K562 (cell line): ENCODE results near the gene ODAD4. TPM values are rescaled to one million over a fixed set of nuclear protein-coding genes. Genes with fewer than 3 reads are reported as not detected.

Experiments
- ARID1B ChIP-seq: fragments of 450-650 bp; IDR thresholded peaks from 2 replicates; pipeline ENCODE4 v1.6.1; 2016; ENCODE audit warnings: antibody characterized with exemption, mild to moderate bottlenecking, inconsistent platforms
- BCOR ChIP-seq: fragments of 450-650 bp; IDR thresholded peaks from 2 replicates; pipeline ENCODE4 v1.6.1; 2016
- CREM ChIP-seq: IDR thresholded peaks from 2 replicates; pipeline ENCODE4 v1.6.1; 2014; ENCODE audit warnings: antibody characterized with exemption, low read depth
- CUX1 ChIP-seq: fragments of 200-800 bp; sonication (Bioruptor generic); IDR thresholded peaks from 2 replicates; pipeline ENCODE4 v1.6.1; 2016; ENCODE audit warnings: missing genetic modification characterization, missing compliant biosample characterization
- FOXK1 ChIP-seq: sonication (generic); formaldehyde crosslinking; IDR thresholded peaks from 2 replicates; pipeline ENCODE4 v1.8.0; 2022; ENCODE audit warnings: missing genetic modification reagents, mild to moderate bottlenecking, borderline replicate concordance
- HOXB6 ChIP-seq: fragments of 250-450 bp; sonication (Bioruptor Pico); IDR thresholded peaks from 2 replicates; pipeline ENCODE4 v1.5.1; 2022; ENCODE audit warnings: mild to moderate bottlenecking, borderline replicate concordance
- MEF2D ChIP-seq: conservative IDR thresholded peaks from 2 replicates; pipeline ENCODE4 v1.6.1; 2016; ENCODE audit warnings: low read depth, missing genetic modification characterization, missing compliant biosample characterization
- MEIS2 ChIP-seq: fragments of 450-650 bp; IDR thresholded peaks from 2 replicates; pipeline ENCODE4 v1.6.1; 2014; ENCODE audit warnings: mild to moderate bottlenecking; ENCODE audit not compliant: partially characterized antibody
- MTF1 ChIP-seq: fragments of 250-450 bp; sonication (Bioruptor Pico); IDR thresholded peaks from 2 replicates; pipeline ENCODE4 v1.9.0; 2021; ENCODE audit warnings: moderate library complexity, mild to moderate bottlenecking, inconsistent platforms, borderline replicate concordance
- NFYB ChIP-seq: IDR thresholded peaks from 2 replicates; pipeline ENCODE4 v1.6.1; 2011; ENCODE audit warnings: mild to moderate bottlenecking, moderate library complexity; ENCODE audit not compliant: insufficient read length; ENCODE audit errors: extremely low read depth
- PTTG1 ChIP-seq: fragments of 450-650 bp; IDR thresholded peaks from 2 replicates; pipeline ENCODE4 v1.6.1; 2016; ENCODE audit warnings: low read depth, mild to moderate bottlenecking, missing genetic modification characterization, missing compliant biosample characterization
- TBP ChIP-seq: optimal IDR thresholded peaks from 2 replicates; pipeline ENCODE3; 2011; ENCODE audit warnings: low read depth, low read length, improper control_type of control experiment
- XRCC5 ChIP-seq: fragments of 200-400 bp; formaldehyde crosslinking; IDR thresholded peaks from 2 replicates; pipeline ENCODE4 v1.6.1; 2017; ENCODE audit warnings: low read depth, mild to moderate bottlenecking, low read length
- ZFP30 ChIP-seq: fragments of 250-450 bp; sonication (Bioruptor Pico); IDR thresholded peaks from 2 replicates; pipeline ENCODE4 v1.8.0; 2022; ENCODE audit warnings: moderate library complexity, mild to moderate bottlenecking, inconsistent platforms, borderline replicate concordance
- ZNF354B ChIP-seq: fragments of 250-450 bp; sonication (Bioruptor Pico); IDR thresholded peaks from 2 replicates; pipeline ENCODE4 v1.4.0; 2020
- polyA plus RNA-seq, 8 experiments: library from polyadenylated mRNA; depleted of rRNA in 4 of 8; stranded (reverse) in 5 of 8; unstranded in 3 of 8; fragments of >200 nt; fragmentation: Nextera tagmentation in 2 of 8; fragmentation: Illumina TruSeq in 1 of 8; extraction: Ambion mirVana in 2 of 8; extraction: Trizol in 1 of 8; gene quantifications; 2 replicates each; pipeline versions ENCODE4 v1.2.1 to v1.2.3, GENCODE V29; 2011 to 2014; ENCODE audit warnings: inconsistent platforms in 1 of 8, missing spikeins in 1 of 8
- total RNA-seq, 7 experiments: library from RNA; depleted of rRNA in 6 of 7; stranded (reverse); fragments of >200 nt in 6 of 7; fragmentation: Illumina TruSeq in 2 of 7; extraction: Trizol in 2 of 7; gene quantifications; 2 replicates each; pipeline versions ENCODE4 v1.2.1 to v1.2.3, GENCODE V29; 2011 to 2021; ENCODE audit warnings: low replicate concordance in 1 of 7
- TF ChIP-seq, protein P1 (sequence below): fragments of 250-450 bp; sonication (Bioruptor Pico); IDR thresholded peaks from 2 replicates; pipeline ENCODE4 v1.6.1; 2021; ENCODE audit warnings: mild to moderate bottlenecking
- TF ChIP-seq, protein P2 (sequence below): sonication (generic); formaldehyde crosslinking; IDR thresholded peaks from 2 replicates; pipeline ENCODE4 v1.8.0; 2022; ENCODE audit warnings: missing genetic modification reagents, mild to moderate bottlenecking, moderate library complexity, borderline replicate concordance

Gene ODAD4
- total and polyA plus RNA-seq, 9 of the 15 experiments (the other 6 are each of a cell fraction or from before 2014, with no cell fraction given), result 0.09 to 0.98 (median 0.51) TPM

DNA sequence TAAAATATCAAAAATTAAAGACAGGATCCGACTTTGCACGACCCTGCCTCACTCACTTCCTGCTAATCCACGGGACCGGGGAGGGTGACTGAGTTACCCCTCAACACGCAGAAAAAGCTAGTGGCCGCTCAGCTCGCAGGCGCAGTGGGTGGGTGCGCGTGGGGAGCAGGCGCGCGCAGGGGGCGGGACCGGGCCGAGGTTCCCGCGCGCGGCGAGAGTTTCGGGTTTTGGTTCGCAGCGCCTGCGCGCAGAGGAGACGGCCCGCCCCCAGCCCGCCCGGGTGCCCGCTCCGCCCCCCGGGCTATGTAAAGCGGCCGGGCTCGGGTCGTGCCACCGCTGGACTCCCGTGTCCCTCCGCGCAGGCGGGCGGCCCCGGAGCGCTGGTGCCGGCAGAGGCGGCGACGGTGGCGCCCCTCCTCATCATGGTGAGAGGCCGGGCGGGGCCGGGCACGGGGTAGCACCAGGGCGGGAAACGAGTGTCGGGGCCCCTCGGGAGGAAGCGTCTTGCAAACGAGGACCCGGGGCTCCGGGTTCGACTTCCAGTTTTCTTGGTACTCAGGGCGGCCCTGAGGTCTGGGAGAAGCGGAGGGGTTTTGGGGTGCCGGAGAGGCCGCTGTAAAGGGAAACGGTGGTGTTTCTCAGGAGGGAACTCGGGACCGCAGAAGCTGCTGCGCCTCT, 36.2 kb downstream of the ODAD4 start, which contains the start of gene CNP (continued):
- TF ChIP-seq CUX1 (CRISPR knock-in tag) (no peak), PTTG1 (no peak), TBP (peak; percentile 45), ARID1B (no peak), HOXB6 (CRISPR knock-in tag) (no peak), MEIS2 (peak; percentile 68), MTF1 (CRISPR knock-in tag) (no peak), FOXK1 (no peak), BCOR (no peak), ZNF354B (CRISPR knock-in tag) (no peak), NFYB (no peak), XRCC5 (0 out of 2 replicates have a peak, but pooled peaks have one; percentile 33), MEF2D (tag) (no peak), CREM (no peak; the same call in 1 of the 2 replicates), ZFP30 (CRISPR knock-in tag) (no peak)
- TF ChIP-seq, protein P1, sequence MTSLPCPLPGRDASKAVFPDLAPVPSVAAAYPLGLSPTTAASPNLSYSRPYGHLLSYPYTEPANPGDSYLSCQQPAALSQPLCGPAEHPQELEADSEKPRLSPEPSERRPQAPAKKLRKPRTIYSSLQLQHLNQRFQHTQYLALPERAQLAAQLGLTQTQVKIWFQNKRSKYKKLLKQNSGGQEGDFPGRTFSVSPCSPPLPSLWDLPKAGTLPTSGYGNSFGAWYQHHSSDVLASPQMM, result no peak
- TF ChIP-seq, protein P2, sequence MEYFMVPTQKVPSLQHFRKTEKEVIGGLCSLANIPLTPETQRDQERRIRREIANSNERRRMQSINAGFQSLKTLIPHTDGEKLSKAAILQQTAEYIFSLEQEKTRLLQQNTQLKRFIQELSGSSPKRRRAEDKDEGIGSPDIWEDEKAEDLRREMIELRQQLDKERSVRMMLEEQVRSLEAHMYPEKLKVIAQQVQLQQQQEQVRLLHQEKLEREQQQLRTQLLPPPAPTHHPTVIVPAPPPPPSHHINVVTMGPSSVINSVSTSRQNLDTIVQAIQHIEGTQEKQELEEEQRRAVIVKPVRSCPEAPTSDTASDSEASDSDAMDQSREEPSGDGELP (CRISPR knock-in tag), result no peak
